Thyroid gland (tissue), 4 donors: ENCODE results near the gene CAPN5. TPM values are rescaled to one million over a fixed set of nuclear protein-coding genes. Genes with fewer than 3 reads are reported as not detected.

ENCODE experiments used
- DNase-seq, 2 donors: peaks; one replicate each; pipeline ENCODE4 v3.0.0-alpha.2; 2019
- H3K27ac ChIP-seq, 3 donors: fragments of 200-600 bp; sonication (generic); 1 replicate in 2 of 3; 2 replicates in 1 of 3; pipeline ENCODE4 v1.5.1; 2016 to 2019; ENCODE audit warnings: mild to moderate bottlenecking in 1 of 3, moderate library complexity in 1 of 3
- H3K27me3 ChIP-seq: fragments of 200-600 bp; sonication (generic); one replicate; pipeline ENCODE4 v1.5.1; 2019
- H3K36me3 ChIP-seq, 2 donors: fragments of 200-600 bp; sonication (generic); one replicate each; pipeline ENCODE4 v1.5.1; 2016 to 2019
- H3K4me1 ChIP-seq, 2 donors: fragments of 200-600 bp; sonication (generic); one replicate each; pipeline ENCODE4 v1.5.1; 2017 to 2019
- H3K4me3 ChIP-seq, 3 donors: fragments of 200-600 bp; sonication (generic); replicated peaks in 1 of 3; 1 replicate in 2 of 3; 2 replicates in 1 of 3; pipeline ENCODE4 v1.5.1; 2016; ENCODE audit warnings: mild to moderate bottlenecking in 1 of 3
- H3K9me3 ChIP-seq: fragments of 200-600 bp; sonication (generic); one replicate; pipeline ENCODE4 v1.5.1; 2017
- CTCF ChIP-seq, 6 experiments: fragments of 200-600 bp in 3 of 6; fragments of 450-650 bp in 3 of 6; sonication (generic) in 3 of 6; IDR thresholded peaks; one replicate each; pipeline ENCODE4 v1.5.1; 2016 to 2019; ENCODE audit warnings: antibody characterized with exemption in 6 of 6, mild to moderate bottlenecking in 2 of 6, inconsistent platforms in 1 of 6, moderate library complexity in 1 of 6
- POLR2A ChIP-seq, 2 donors: fragments of 450-650 bp; IDR thresholded peaks; one replicate each; pipeline ENCODE4 v1.6.1; 2017; ENCODE audit warnings: antibody characterized with exemption in 2 of 2, mild to moderate bottlenecking in 2 of 2, moderate library complexity in 1 of 2
- WGBS, 2 donors: methylation state at CpG; one replicate each; pipeline ENCODE4 v1.1.5; 2017; 5-methylcytosine and 5-hydroxymethylcytosine counted together
- intact Hi-C: fragments of 100-400 bp; cut with DNase I; formaldehyde crosslinking; loops from one replicate; pipeline ENCODE4 v1.15.1; 2023
- total RNA-seq, 4 donors: library from RNA; depleted of rRNA; stranded (reverse); fragments of >200 nt; gene quantifications; one replicate each; pipeline ENCODE4 v1.2.3, GENCODE V29; 2016

The CAPN5 gene
- total RNA-seq, 4 donors from 2014 or later: 3.0 to 5.6 (median 4.1) TPM

DNA sequence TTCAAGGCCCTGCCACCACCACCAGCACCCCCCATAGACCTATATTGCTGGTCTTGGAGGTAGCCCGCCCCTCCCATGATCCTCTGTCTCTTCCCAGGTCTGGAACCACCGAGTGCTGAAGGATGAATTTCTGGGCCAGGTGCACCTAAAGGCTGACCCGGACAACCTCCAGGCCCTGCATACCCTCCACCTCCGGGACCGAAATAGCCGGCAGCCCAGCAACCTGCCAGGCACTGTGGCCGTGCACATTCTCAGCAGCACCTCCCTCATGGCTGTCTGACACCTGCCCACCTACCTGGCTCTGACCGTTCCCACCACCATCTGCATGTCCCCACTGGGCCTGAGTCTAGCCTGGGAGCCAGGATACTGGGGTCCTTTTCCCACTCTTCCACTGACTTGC is 56.8 kb downstream of the CAPN5 start:
- no peak for TF ChIP-seq POLR2A (IDR thresholded peaks at IDR 0.05)
- no peak for TF ChIP-seq CTCF (IDR thresholded peaks at IDR 0.05)
- H3K9me3 ChIP-seq: no peaks in the 10 kb centered on the region
- H3K4me3 ChIP-seq: no peak overlapping the region
- no peaks in the 10 kb centered on the region for H3K36me3 ChIP-seq
- peaks cover 8 to 16% of the 10 kb centered on the region in 2 donors for H3K4me1 ChIP-seq
- H3K27ac ChIP-seq: no peak overlapping the region
- intact Hi-C loops: loop anchor here (10.0 kb wide), 1 partner anchor 431 kb away; no protein-coding TSS in a partner anchor
- 100% methylated on average over 4 to 7 of the region's 8 CpGs for WGBS, 2 donors
- no peak for DNase-seq
- no peaks in the 10 kb centered on the region for H3K27me3 ChIP-seq

- Histone ChIP-seq H3K27ac (no peak overlapping the region), H3K27me3 (no peaks in the 10 kb centered on the region), H3K4me3 (no peak overlapping the region), H3K36me3 (no peaks in the 10 kb centered on the region), H3K9me3 (no peaks in the 10 kb centered on the region), H3K4me1 (peaks cover 8 to 16% of the 10 kb centered on the region in 2 donors)
- no peak for DNase-seq
- TF ChIP-seq CTCF (IDR thresholded peaks at IDR 0.05) (no peak), POLR2A (IDR thresholded peaks at IDR 0.05) (no peak)
- intact Hi-C loops: loop anchor here (10.0 kb wide), 1 partner anchor 431 kb away; no protein-coding TSS in a partner anchor
- WGBS, 2 donors: 88 to 93% methylated on average over 8 of the region's 8 CpGs
Observed at GRCh38 chr11:77124041-77124440, 57.3 kb downstream of the CAPN5 start.

DNA sequence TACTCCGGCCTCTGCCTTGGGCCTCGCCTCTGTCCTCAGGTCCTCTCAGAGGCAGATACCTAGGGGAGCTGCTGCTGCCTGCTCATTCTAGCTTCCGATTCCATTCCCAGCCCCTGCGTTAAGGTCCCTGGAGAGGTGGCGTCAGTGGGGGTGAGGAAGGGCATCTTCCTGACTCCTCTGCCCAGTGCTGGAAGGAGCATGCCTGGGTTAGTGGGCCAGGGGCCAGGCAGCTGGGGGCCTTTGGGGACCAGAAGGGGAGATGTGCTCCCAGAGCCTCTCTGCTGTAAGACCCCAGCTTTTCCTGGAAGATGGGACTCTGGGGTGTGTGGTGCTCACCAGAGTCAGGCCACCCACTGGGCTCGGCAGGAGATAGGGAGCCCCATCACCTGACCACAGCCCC is 57.7 kb downstream of the CAPN5 start:
- no peaks in the 10 kb centered on the region for H3K36me3 ChIP-seq
- intact Hi-C loops: loop anchor here (10.0 kb wide), 1 partner anchor 430 kb away; no protein-coding TSS in a partner anchor
- H3K4me1 ChIP-seq: peaks cover 8 to 16% of the 10 kb centered on the region in 2 donors
- 90 to 94% methylated on average over 6 of the region's 6 CpGs for WGBS, 2 donors
- H3K4me3 ChIP-seq: no peak overlapping the region
- H3K27me3 ChIP-seq: no peaks in the 10 kb centered on the region
- H3K9me3 ChIP-seq: no peaks in the 10 kb centered on the region
- H3K27ac ChIP-seq: no peak overlapping the region
- TF ChIP-seq CTCF (IDR thresholded peaks at IDR 0.05) (no peak), POLR2A (IDR thresholded peaks at IDR 0.05) (no peak)
- DNase-seq: no peak

- H3K36me3 ChIP-seq: no peaks in the 10 kb centered on the region
- H3K4me3 ChIP-seq: no peak overlapping the region
- peaks cover 8 to 16% of the 10 kb centered on the region in 2 donors for H3K4me1 ChIP-seq
- TF ChIP-seq CTCF (IDR thresholded peaks at IDR 0.05) (no peak), POLR2A (IDR thresholded peaks at IDR 0.05) (no peak)
- intact Hi-C loops: loop anchor here (5.0 to 10.0 kb wide), 2 partner anchors 62 to 430 kb away; no protein-coding TSS in a partner anchor
- no peaks in the 10 kb centered on the region for H3K9me3 ChIP-seq
- no peaks in the 10 kb centered on the region for H3K27me3 ChIP-seq
- no peak overlapping the region for H3K27ac ChIP-seq
- DNase-seq: no peak
- WGBS, 2 donors: 49 to 53% methylated on average over 6 of the region's 6 CpGs
Observed at GRCh38 chr11:77125191-77125590, 58.4 kb downstream of the CAPN5 start.

DNA sequence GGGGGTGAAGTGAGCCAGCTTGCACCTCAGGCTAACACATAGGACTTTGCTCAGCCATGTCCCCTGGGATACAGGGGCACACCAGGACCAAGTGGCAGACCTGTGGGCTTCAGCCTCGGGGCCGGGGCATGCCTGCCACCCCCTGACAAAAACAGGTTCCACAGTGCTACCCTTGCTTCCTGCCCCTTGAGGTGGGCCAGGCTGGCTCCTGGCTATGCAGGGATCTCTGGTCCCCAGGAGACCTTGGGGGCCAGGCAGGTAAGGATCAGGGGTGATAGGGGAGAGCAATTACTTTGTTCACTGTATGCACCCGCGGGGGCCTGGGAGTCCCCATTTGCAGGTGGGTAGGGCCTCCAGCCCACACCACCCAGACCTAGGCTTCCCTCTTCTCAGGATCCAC is 58.9 kb downstream of the CAPN5 start:
- H3K27ac ChIP-seq: no peak overlapping the region
- H3K27me3 ChIP-seq: no peaks in the 10 kb centered on the region
- no peak for DNase-seq
- intact Hi-C loops: loop anchor here (5.0 to 10.0 kb wide), 2 partner anchors 62 to 429 kb away; no protein-coding TSS in a partner anchor
- H3K9me3 ChIP-seq: no peaks in the 10 kb centered on the region
- no peak for TF ChIP-seq POLR2A (IDR thresholded peaks at IDR 0.05)
- TF ChIP-seq CTCF (IDR thresholded peaks at IDR 0.05): no peak
- H3K36me3 ChIP-seq: no peaks in the 10 kb centered on the region
- H3K4me1 ChIP-seq: peaks cover 8 to 16% of the 10 kb centered on the region in 2 donors
- no peak overlapping the region for H3K4me3 ChIP-seq
- WGBS, 2 donors: 67 to 73% methylated on average over 4 of the region's 4 CpGs
